NCI-H187 treated with DMSO at 0.1 percent for 48 hours (cell line): Measurements from ENCODE around the gene SSBP4.

ENCODE experiments used
- DNase-seq: peaks from one replicate; lab custom pipeline; 2025; lab: John Stamatoyannopoulos, UW

The SSBP4 gene

GRCh38 chr19:18445262-18445948, 26.2 kb downstream of the SSBP4 start:
- DNase-seq = no peak

GRCh38 chr19:18446145-18446810, 27.1 kb downstream of the SSBP4 start:
- DNase-seq = no peak

GRCh38 chr19:18446811-18447359, 27.7 kb downstream of the SSBP4 start:
- DNase-seq = no peak

GRCh38 chr19:18449552-18449951, 30.4 kb downstream of the SSBP4 start:
- no peak for DNase-seq

- DNase-seq = no peak
Observed at GRCh38 chr19:18450021-18450930, 31.1 kb downstream of the SSBP4 start.

- no peak for DNase-seq
Observed at GRCh38 chr19:18450931-18451836, 32.0 kb downstream of the SSBP4 start.

- DNase-seq = no peak
Observed at GRCh38 chr19:18452386-18452785, 33.2 kb downstream of the SSBP4 start.

GRCh38 chr19:18453269-18454024, 34.2 kb downstream of the SSBP4 start:
- no peak for DNase-seq

- no peak for DNase-seq
Observed at GRCh38 chr19:18456279-18456678, 37.1 kb downstream of the SSBP4 start.

GRCh38 chr19:18456974-18457373, 37.8 kb downstream of the SSBP4 start:
- no peak for DNase-seq

GRCh38 chr19:18457483-18458331, 38.5 kb downstream of the SSBP4 start:
- no peak for DNase-seq

GRCh38 chr19:18460900-18461299, 41.7 kb downstream of the SSBP4 start:
- DNase-seq = no peak

- no peak for DNase-seq
Observed at GRCh38 chr19:18461471-18461870, 42.3 kb downstream of the SSBP4 start.

GRCh38 chr19:18464646-18465045, 45.4 kb downstream of the SSBP4 start:
- DNase-seq = no peak

GRCh38 chr19:18465214-18465963, 46.2 kb downstream of the SSBP4 start:
- no peak for DNase-seq

- no peak for DNase-seq
Observed at GRCh38 chr19:18465964-18466339, 46.8 kb downstream of the SSBP4 start.

GRCh38 chr19:18466354-18466753, 47.2 kb downstream of the SSBP4 start:
- DNase-seq = no peak

- DNase-seq = no peak
Observed at GRCh38 chr19:18467978-18468377, 48.8 kb downstream of the SSBP4 start.

- no peak for DNase-seq
Observed at GRCh38 chr19:18468517-18468916, 49.3 kb downstream of the SSBP4 start.
